HG02981 (cell line): ENCODE measurements around the gene SPTLC3.
A peak's percentile ranks its signal among the peaks of the same experiment; 100 is the strongest.
"Not testable (repeated sequence)": the region's sequence is repeated elsewhere in the genome, so short reads cannot be mapped to it uniquely, and the experiment has no call there.

ENCODE experiments used
- ATAC-seq: cut with Tn5 transposase; IDR thresholded peaks from one replicate; pipeline ENCODE4 v1.9.1; 2021; ENCODE audit warnings: mild to moderate bottlenecking, moderate library complexity; ENCODE audit not compliant: unreplicated experiment

The SPTLC3 gene

GRCh38 chr20:13008761-13009681 lies at the start of gene SPTLC3:
TSS of gene SPTLC3 (plus strand) at chr20:13008972. CDS start at chr20:13009268, 296 bp downstream.
- peak; percentile 31 for ATAC-seq

- ATAC-seq: no peak
Measured at GRCh38 chr20:12961725-12962124, 47.0 kb upstream of the SPTLC3 start.

- no peak for ATAC-seq
Measured at GRCh38 chr20:12962895-12963294, 45.9 kb upstream of the SPTLC3 start.

GRCh38 chr20:12963416-12963815 lies 45.4 kb upstream of the SPTLC3 start:
- ATAC-seq: no peak

GRCh38 chr20:12965212-12965869 lies 43.4 kb upstream of the SPTLC3 start:
- no peak for ATAC-seq

- no peak for ATAC-seq
Measured at GRCh38 chr20:12965870-12966251, 42.9 kb upstream of the SPTLC3 start.

GRCh38 chr20:12966468-12967085 lies 42.2 kb upstream of the SPTLC3 start:
- no peak for ATAC-seq

GRCh38 chr20:12967932-12968331 lies 40.8 kb upstream of the SPTLC3 start:
- no peak for ATAC-seq

GRCh38 chr20:12968472-12968871 lies 40.3 kb upstream of the SPTLC3 start:
- ATAC-seq: no peak

- ATAC-seq: no peak
Measured at GRCh38 chr20:12969071-12969669, 39.6 kb upstream of the SPTLC3 start.

GRCh38 chr20:12970372-12970821 lies 38.4 kb upstream of the SPTLC3 start:
- ATAC-seq: no peak

GRCh38 chr20:12975833-12976608 lies 32.8 kb upstream of the SPTLC3 start:
- no peak for ATAC-seq

GRCh38 chr20:12976720-12977309 lies 32.0 kb upstream of the SPTLC3 start:
- ATAC-seq: no peak

GRCh38 chr20:12977328-12978125 lies 31.2 kb upstream of the SPTLC3 start:
- ATAC-seq: no peak

GRCh38 chr20:12978126-12978394 lies 30.7 kb upstream of the SPTLC3 start:
- ATAC-seq: no peak

- ATAC-seq: no peak
Measured at GRCh38 chr20:12978613-12979495, 29.9 kb upstream of the SPTLC3 start.

GRCh38 chr20:12979713-12980112 lies 29.1 kb upstream of the SPTLC3 start:
- ATAC-seq: not testable (repeated sequence)

- no peak for ATAC-seq
Measured at GRCh38 chr20:12982098-12982497, 26.7 kb upstream of the SPTLC3 start.
